Trophoblast cell (in vitro differentiated cells and primary cell): Measurements from ENCODE around the gene XAF1.
"Not testable (repeated sequence)": the region's sequence is repeated elsewhere in the genome, so short reads cannot be mapped to it uniquely, and the experiment has no call there.

Experiments used
- DNase-seq, 2 donors: peaks; one replicate each; pipeline ENCODE4 v3.0.0-alpha.2; 2016
- H2AFZ ChIP-seq: 2 replicates; pipeline ENCODE4 v1.6.1; 2013; ENCODE audit warnings: low read length, moderate library complexity, mild to moderate bottlenecking; ENCODE audit not compliant: insufficient read depth, poor library complexity
- H2AK5ac ChIP-seq: 2 replicates; pipeline ENCODE4 v1.6.1; 2013; ENCODE audit warnings: mild to moderate bottlenecking, low read length
- H2BK120ac ChIP-seq: 2 replicates; pipeline ENCODE4 v1.6.1; 2013; ENCODE audit warnings: low read length, mild to moderate bottlenecking, moderate library complexity; ENCODE audit not compliant: insufficient read depth, poor library complexity
- H2BK12ac ChIP-seq: 2 replicates; pipeline ENCODE4 v1.6.1; 2013; ENCODE audit warnings: mild to moderate bottlenecking, low read length, moderate library complexity
- H2BK5ac ChIP-seq: 2 replicates; pipeline ENCODE4 v1.6.1; 2013; ENCODE audit warnings: low read length, low read depth, moderate library complexity, mild to moderate bottlenecking; ENCODE audit not compliant: poor library complexity
- H3K14ac ChIP-seq: 2 replicates; pipeline ENCODE4 v1.6.1; 2013; ENCODE audit warnings: mild to moderate bottlenecking, low read length
- H3K18ac ChIP-seq: 2 replicates; pipeline ENCODE4 v1.6.1; 2013; ENCODE audit warnings: mild to moderate bottlenecking, low read length
- H3K23ac ChIP-seq: 2 replicates; pipeline ENCODE4 v1.6.1; 2013; ENCODE audit warnings: low read length
- H3K27ac ChIP-seq: 2 replicates; pipeline ENCODE4 v1.5.1; 2013; ENCODE audit warnings: low read depth, mild to moderate bottlenecking, inconsistent platforms, low read length, moderate library complexity
- H3K27me3 ChIP-seq: 2 replicates; pipeline ENCODE4 v1.6.1; 2013; ENCODE audit warnings: inconsistent platforms, mild to moderate bottlenecking, low read length, moderate library complexity; ENCODE audit not compliant: insufficient read depth
- H3K36me3 ChIP-seq, 2 experiments: 1 replicate in 1 of 2; 2 replicates in 1 of 2; pipeline ENCODE4 v1.6.1; 2013; ENCODE audit warnings: low read length in 2 of 2, mild to moderate bottlenecking in 2 of 2, moderate library complexity in 1 of 2; ENCODE audit not compliant: insufficient read depth in 2 of 2, control insufficient read depth in 1 of 2
- H3K4ac ChIP-seq: 2 replicates; pipeline ENCODE4 v1.6.1; 2013; ENCODE audit warnings: low read depth, mild to moderate bottlenecking, low read length, moderate library complexity
- H3K4me1 ChIP-seq, 2 experiments: 1 replicate in 1 of 2; 2 replicates in 1 of 2; pipeline ENCODE4 v1.6.1; 2013; ENCODE audit warnings: low read length in 2 of 2, mild to moderate bottlenecking in 2 of 2, moderate library complexity in 1 of 2; ENCODE audit not compliant: insufficient read depth in 2 of 2, control insufficient read depth in 1 of 2
- H3K4me2 ChIP-seq: 2 replicates; pipeline ENCODE4 v1.6.1; 2013; ENCODE audit warnings: inconsistent platforms, mild to moderate bottlenecking, low read length, moderate library complexity
- H3K4me3 ChIP-seq: 2 replicates; pipeline ENCODE4 v1.5.1; 2013; ENCODE audit warnings: mild to moderate bottlenecking, low read depth, low read length, inconsistent platforms
- H3K79me1 ChIP-seq: one replicate; pipeline ENCODE4 v1.6.1; 2013; ENCODE audit warnings: low read length
- H3K79me2 ChIP-seq: 2 replicates; pipeline ENCODE4 v1.6.1; 2013; ENCODE audit warnings: low read length, mild to moderate bottlenecking; ENCODE audit not compliant: control insufficient read depth, insufficient read depth, poor library complexity
- H3K9ac ChIP-seq: 2 replicates; pipeline ENCODE4 v1.6.1; 2013; ENCODE audit warnings: mild to moderate bottlenecking, low read length
- H3K9me3 ChIP-seq: 2 replicates; pipeline ENCODE4 v1.6.1; 2013; ENCODE audit warnings: low read depth, mild to moderate bottlenecking, control low read depth, inconsistent platforms, low read length; ENCODE audit not compliant: insufficient read depth
- H4K12ac ChIP-seq: 2 replicates; pipeline ENCODE4 v1.6.1; 2013; ENCODE audit warnings: low read depth, mild to moderate bottlenecking, low read length, moderate library complexity
- H4K8ac ChIP-seq: 2 replicates; pipeline ENCODE4 v1.6.1; 2013; ENCODE audit warnings: low read depth, mild to moderate bottlenecking, low read length, moderate library complexity
- H4K91ac ChIP-seq: one replicate; pipeline ENCODE4 v1.6.1; 2013; ENCODE audit warnings: low read depth, mild to moderate bottlenecking, low read length, moderate library complexity
- WGBS: extraction: QIAGEN DNeasy Blood & Tissue Kit; methylation state at CpG from one replicate; pipeline ENCODE4 v1.1.7; 2013; ENCODE audit warnings: missing lambda C conversion rate; ENCODE audit not compliant: insufficient read length, insufficient coverage; ENCODE audit errors: extremely low coverage; 5-methylcytosine and 5-hydroxymethylcytosine counted together

XAF1 gene

GRCh38 chr17:6746665-6747064, 9.2 kb upstream of the XAF1 start:
- not testable (repeated sequence) for H4K8ac ChIP-seq, H4K12ac ChIP-seq, H3K4ac ChIP-seq, H2BK5ac ChIP-seq, H3K79me1 ChIP-seq, H3K4me1 ChIP-seq, H3K23ac ChIP-seq, H3K36me3 ChIP-seq, H3K27ac ChIP-seq, H3K27me3 ChIP-seq, H3K79me2 ChIP-seq, DNase-seq, H2AFZ ChIP-seq, H3K14ac ChIP-seq, H3K9me3 ChIP-seq, H2BK120ac ChIP-seq, H4K91ac ChIP-seq, H2BK12ac ChIP-seq, H2AK5ac ChIP-seq, H3K9ac ChIP-seq, H3K18ac ChIP-seq, H3K4me2 ChIP-seq, H3K4me3 ChIP-seq
- no CpG with 5 or more reads among the region's 6 CpGs for WGBS

- no peak overlapping the region for H2BK12ac ChIP-seq
- no peaks in the 10 kb centered on the region for H3K36me3 ChIP-seq
- no peak overlapping the region for H2AFZ ChIP-seq
- H3K27me3 ChIP-seq = no peaks in the 10 kb centered on the region
- H3K79me2 ChIP-seq = peaks cover 2% of the 10 kb centered on the region
- peaks cover 6 to 12% of the 10 kb centered on the region in 2 experiments for H3K4me1 ChIP-seq
- H3K9me3 ChIP-seq = no peaks in the 10 kb centered on the region
- no peak overlapping the region for H2BK120ac ChIP-seq
- no peak overlapping the region for H4K8ac ChIP-seq
- no peak overlapping the region for H2AK5ac ChIP-seq
- H3K4ac ChIP-seq = no peak overlapping the region
- no peak overlapping the region for H3K27ac ChIP-seq
- H3K4me2 ChIP-seq = no peak overlapping the region
- H3K79me1 ChIP-seq = peaks cover 13% of the 10 kb centered on the region
- no peak overlapping the region for H4K91ac ChIP-seq
- H4K12ac ChIP-seq = no peak overlapping the region
- H2BK5ac ChIP-seq = no peak overlapping the region
- H3K4me3 ChIP-seq = no peak overlapping the region
- H3K14ac ChIP-seq = no peak overlapping the region
- no peak overlapping the region for H3K23ac ChIP-seq
- DNase-seq = no peak
- no peak overlapping the region for H3K9ac ChIP-seq
- no peak overlapping the region for H3K18ac ChIP-seq
These were observed 7.2 kb upstream of the XAF1 start for GRCh38 chr17:6748617-6749016.

GRCh38 chr17:6749519-6749918, 6.3 kb upstream of the XAF1 start:
- peaks cover 8 to 14% of the 10 kb centered on the region in 2 experiments for H3K4me1 ChIP-seq
- H4K91ac ChIP-seq = no peak overlapping the region
- no peaks in the 10 kb centered on the region for H3K27me3 ChIP-seq
- no peak overlapping the region for H3K23ac ChIP-seq
- H2BK5ac ChIP-seq = no peak overlapping the region
- no peak overlapping the region for H2BK120ac ChIP-seq
- no peak overlapping the region for H4K8ac ChIP-seq
- WGBS = no CpG with 5 or more reads among the region's 6 CpGs
- no peak overlapping the region for H3K18ac ChIP-seq
- H3K9ac ChIP-seq = no peak overlapping the region
- no peaks in the 10 kb centered on the region for H3K9me3 ChIP-seq
- no peak overlapping the region for H3K14ac ChIP-seq
- H3K4ac ChIP-seq = no peak overlapping the region
- no peak overlapping the region for H3K4me2 ChIP-seq
- H3K4me3 ChIP-seq = no peak overlapping the region
- H3K79me1 ChIP-seq = peaks cover 15% of the 10 kb centered on the region
- H4K12ac ChIP-seq = no peak overlapping the region
- DNase-seq = no peak
- no peak overlapping the region for H3K27ac ChIP-seq
- no peak overlapping the region for H2AFZ ChIP-seq
- H3K79me2 ChIP-seq = peaks cover 2% of the 10 kb centered on the region
- no peaks in the 10 kb centered on the region for H3K36me3 ChIP-seq
- H2AK5ac ChIP-seq = no peak overlapping the region
- H2BK12ac ChIP-seq = peak overlapping the region; percentile 79

- Histone ChIP-seq H4K8ac (peak overlapping the region; percentile 50), H2AK5ac (peak overlapping the region; percentile 68), H3K36me3 (no peaks in the 10 kb centered on the region), H3K23ac (no peak overlapping the region), H4K91ac (peak overlapping the region; percentile 91), H3K79me2 (peaks cover 2% of the 10 kb centered on the region), H3K4ac (peak overlapping the region; percentile 37), H3K9me3 (no peaks in the 10 kb centered on the region), H3K4me3 (no peak overlapping the region), H3K9ac (no peak overlapping the region), H2BK5ac (peak overlapping the region; percentile 86), H3K14ac (peak overlapping the region; percentile 3), H2BK12ac (peak overlapping the region; percentile 89), H4K12ac (no peak overlapping the region), H3K79me1 (peaks cover 20% of the 10 kb centered on the region), H3K27ac (peak overlapping the region; percentile 88), H2BK120ac (peak overlapping the region; percentile 89), H3K4me1 (peaks cover 12 to 19% of the 10 kb centered on the region in 2 experiments), H3K18ac (no peak overlapping the region), H2AFZ (no peak overlapping the region), H3K4me2 (peak overlapping the region; percentile 9), H3K27me3 (no peaks in the 10 kb centered on the region)
- no CpG with 5 or more reads among the region's 7 CpGs for WGBS
- DNase-seq = peak; percentile 6 to 39
These were observed 3.6 kb upstream of the XAF1 start for GRCh38 chr17:6752068-6752909.
